ENCODE data around the gene PTPRJ.

DNA sequence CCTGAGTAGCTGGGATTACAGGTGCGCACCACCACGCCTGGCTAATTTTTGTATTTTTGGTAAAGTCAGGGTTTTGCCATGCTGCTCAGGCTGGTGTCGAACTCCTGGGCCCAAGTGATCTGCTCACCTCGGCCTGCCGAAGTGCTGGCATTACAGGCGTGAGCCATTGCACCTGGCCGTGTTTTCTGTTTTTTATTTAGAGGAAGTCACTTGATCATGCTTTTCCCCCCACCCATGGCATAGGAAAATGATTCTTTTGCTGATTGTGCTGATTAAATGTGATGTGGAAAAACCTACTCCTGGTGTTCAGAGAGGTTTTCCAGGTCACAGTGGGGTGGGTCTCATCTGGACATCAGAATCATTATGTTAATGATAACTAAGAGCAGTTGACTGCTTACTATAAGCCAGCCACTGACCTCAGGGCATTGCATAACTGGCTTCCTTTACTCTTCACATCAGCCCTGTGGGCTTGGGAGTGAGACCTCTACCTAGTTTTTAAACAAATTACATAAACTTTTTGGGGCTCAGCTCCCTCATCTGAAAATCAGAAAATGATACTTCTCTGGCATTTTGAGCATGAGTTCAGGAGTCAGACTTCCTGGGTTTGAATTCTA, 71.0 kb downstream of the PTPRJ start:
- TF ChIP-seq, protein P1, sequence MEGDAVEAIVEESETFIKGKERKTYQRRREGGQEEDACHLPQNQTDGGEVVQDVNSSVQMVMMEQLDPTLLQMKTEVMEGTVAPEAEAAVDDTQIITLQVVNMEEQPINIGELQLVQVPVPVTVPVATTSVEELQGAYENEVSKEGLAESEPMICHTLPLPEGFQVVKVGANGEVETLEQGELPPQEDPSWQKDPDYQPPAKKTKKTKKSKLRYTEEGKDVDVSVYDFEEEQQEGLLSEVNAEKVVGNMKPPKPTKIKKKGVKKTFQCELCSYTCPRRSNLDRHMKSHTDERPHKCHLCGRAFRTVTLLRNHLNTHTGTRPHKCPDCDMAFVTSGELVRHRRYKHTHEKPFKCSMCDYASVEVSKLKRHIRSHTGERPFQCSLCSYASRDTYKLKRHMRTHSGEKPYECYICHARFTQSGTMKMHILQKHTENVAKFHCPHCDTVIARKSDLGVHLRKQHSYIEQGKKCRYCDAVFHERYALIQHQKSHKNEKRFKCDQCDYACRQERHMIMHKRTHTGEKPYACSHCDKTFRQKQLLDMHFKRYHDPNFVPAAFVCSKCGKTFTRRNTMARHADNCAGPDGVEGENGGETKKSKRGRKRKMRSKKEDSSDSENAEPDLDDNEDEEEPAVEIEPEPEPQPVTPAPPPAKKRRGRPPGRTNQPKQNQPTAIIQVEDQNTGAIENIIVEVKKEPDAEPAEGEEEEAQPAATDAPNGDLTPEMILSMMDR (IDR thresholded peaks at IDR 0.05; ENCODE audit: low read depth, low read length, missing input control), result no peak
- TF ChIP-seq, protein P2, sequence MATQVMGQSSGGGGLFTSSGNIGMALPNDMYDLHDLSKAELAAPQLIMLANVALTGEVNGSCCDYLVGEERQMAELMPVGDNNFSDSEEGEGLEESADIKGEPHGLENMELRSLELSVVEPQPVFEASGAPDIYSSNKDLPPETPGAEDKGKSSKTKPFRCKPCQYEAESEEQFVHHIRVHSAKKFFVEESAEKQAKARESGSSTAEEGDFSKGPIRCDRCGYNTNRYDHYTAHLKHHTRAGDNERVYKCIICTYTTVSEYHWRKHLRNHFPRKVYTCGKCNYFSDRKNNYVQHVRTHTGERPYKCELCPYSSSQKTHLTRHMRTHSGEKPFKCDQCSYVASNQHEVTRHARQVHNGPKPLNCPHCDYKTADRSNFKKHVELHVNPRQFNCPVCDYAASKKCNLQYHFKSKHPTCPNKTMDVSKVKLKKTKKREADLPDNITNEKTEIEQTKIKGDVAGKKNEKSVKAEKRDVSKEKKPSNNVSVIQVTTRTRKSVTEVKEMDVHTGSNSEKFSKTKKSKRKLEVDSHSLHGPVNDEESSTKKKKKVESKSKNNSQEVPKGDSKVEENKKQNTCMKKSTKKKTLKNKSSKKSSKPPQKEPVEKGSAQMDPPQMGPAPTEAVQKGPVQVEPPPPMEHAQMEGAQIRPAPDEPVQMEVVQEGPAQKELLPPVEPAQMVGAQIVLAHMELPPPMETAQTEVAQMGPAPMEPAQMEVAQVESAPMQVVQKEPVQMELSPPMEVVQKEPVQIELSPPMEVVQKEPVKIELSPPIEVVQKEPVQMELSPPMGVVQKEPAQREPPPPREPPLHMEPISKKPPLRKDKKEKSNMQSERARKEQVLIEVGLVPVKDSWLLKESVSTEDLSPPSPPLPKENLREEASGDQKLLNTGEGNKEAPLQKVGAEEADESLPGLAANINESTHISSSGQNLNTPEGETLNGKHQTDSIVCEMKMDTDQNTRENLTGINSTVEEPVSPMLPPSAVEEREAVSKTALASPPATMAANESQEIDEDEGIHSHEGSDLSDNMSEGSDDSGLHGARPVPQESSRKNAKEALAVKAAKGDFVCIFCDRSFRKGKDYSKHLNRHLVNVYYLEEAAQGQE (IDR thresholded peaks at IDR 0.05), result no peak

Data from liver (tissue), 2 donors.